ENCODE measurements around the gene ARHGEF28.

GRCh38 chr5:73825736-73826135 lies 199.7 kb downstream of the ARHGEF28 start:
- TF ChIP-seq CTCF (IDR thresholded peaks at IDR 0.05) (no peak), POLR2A (IDR thresholded peaks at IDR 0.05) (no peak), POLR2AphosphoS5 (IDR thresholded peaks at IDR 0.05) (no peak), EP300 (IDR thresholded peaks at IDR 0.05) (no peak)
